Stomach (tissue), 4 donors: ENCODE data around the gene CAND2.

ENCODE experiments used
- EP300 ChIP-seq: sonication (generic); formaldehyde crosslinking; IDR thresholded peaks from one replicate; pipeline ENCODE4 v1.6.1; 2017; ENCODE audit warnings: antibody characterized with exemption
- POLR2A ChIP-seq, 4 donors: fragments of 450-650 bp; IDR thresholded peaks; one replicate each; pipeline ENCODE4 v1.6.1; 2016; ENCODE audit warnings: antibody characterized with exemption in 4 of 4, control low read depth in 2 of 4, mild to moderate bottlenecking in 1 of 4, moderate library complexity in 1 of 4
- POLR2AphosphoS5 ChIP-seq, 3 donors: sonication (generic); formaldehyde crosslinking; IDR thresholded peaks; one replicate each; pipeline ENCODE4 v1.6.1; 2016; ENCODE audit warnings: antibody characterized with exemption in 3 of 3
- TF ChIP-seq, protein P1 (sequence below), 7 experiments: fragments of 450-650 bp in 4 of 7; fragments of 200-600 bp in 3 of 7; sonication (generic) in 3 of 7; IDR thresholded peaks; one replicate each; pipeline ENCODE4 v1.5.1; 2016 to 2019; ENCODE audit warnings: antibody characterized with exemption in 7 of 7, control low read depth in 2 of 7, mild to moderate bottlenecking in 1 of 7

DNA sequence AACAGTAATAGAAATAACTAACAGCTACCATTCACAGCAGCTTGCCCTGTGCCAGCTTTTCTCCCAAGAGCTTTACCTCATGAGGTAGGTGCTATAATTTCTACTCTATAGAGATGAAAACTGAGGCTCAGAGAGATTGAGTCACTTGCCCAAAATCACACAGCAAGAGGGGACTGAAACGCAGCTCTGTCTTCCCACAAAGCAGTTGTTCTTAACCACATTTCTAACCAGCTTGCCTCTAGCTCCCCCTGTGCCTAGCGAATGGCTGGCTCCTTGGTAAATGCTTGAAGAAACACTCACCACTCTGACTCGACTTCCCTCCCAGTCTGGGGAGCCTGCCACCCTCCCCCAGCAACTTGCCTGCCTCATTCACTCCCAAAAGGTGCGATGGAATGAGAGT lies 21.9 kb upstream of the CAND2 start:
- TF ChIP-seq POLR2A (IDR thresholded peaks at IDR 0.05) (no peak), EP300 (no peak), POLR2AphosphoS5 (IDR thresholded peaks at IDR 0.05) (no peak)
- TF ChIP-seq, protein P1, sequence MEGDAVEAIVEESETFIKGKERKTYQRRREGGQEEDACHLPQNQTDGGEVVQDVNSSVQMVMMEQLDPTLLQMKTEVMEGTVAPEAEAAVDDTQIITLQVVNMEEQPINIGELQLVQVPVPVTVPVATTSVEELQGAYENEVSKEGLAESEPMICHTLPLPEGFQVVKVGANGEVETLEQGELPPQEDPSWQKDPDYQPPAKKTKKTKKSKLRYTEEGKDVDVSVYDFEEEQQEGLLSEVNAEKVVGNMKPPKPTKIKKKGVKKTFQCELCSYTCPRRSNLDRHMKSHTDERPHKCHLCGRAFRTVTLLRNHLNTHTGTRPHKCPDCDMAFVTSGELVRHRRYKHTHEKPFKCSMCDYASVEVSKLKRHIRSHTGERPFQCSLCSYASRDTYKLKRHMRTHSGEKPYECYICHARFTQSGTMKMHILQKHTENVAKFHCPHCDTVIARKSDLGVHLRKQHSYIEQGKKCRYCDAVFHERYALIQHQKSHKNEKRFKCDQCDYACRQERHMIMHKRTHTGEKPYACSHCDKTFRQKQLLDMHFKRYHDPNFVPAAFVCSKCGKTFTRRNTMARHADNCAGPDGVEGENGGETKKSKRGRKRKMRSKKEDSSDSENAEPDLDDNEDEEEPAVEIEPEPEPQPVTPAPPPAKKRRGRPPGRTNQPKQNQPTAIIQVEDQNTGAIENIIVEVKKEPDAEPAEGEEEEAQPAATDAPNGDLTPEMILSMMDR (IDR thresholded peaks at IDR 0.05), result no peak
